ENCODE measurements around the gene SORL1. TPM values are rescaled to one million over a fixed set of nuclear protein-coding genes. Genes with fewer than 3 reads are reported as not detected.

SORL1 gene
- total and polyA plus RNA-seq, 2 of the 13 experiments (the other 11 are each of a cell fraction or from before 2014, with no cell fraction given) = 21.3 to 148 TPM

DNA sequence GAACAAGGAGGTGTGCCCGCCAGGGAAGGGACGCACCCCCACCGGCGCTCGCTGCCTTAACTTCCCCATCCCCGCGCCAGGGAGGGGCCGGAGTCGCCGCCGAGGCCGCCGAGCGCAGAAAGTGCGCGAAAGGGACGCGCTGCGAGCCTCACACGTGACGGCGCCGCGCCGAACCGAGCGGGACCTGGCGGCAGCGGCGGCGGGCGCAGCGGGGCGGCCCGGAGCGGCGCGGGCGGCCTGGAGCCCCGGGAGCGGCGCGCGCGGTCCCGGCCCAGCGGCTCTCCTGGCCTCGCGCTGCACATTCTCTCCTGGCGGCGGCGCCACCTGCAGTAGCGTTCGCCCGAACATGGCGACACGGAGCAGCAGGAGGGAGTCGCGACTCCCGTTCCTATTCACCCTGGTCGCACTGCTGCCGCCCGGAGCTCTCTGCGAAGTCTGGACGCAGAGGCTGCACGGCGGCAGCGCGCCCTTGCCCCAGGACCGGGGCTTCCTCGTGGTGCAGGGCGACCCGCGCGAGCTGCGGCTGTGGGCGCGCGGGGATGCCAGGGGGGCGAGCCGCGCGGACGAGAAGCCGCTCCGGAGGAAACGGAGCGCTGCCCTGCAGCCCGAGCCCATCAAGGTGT, at the start of gene SORL1 (continued):
- TF ChIP-seq IKZF4 (CRISPR knock-in tag; IDR thresholded peaks at IDR 0.05; ENCODE audit: borderline replicate concordance, low read depth, not compliant biosample characterization) (no peak), MYC (CRISPR knock-in tag; IDR thresholded peaks at IDR 0.05; ENCODE audit: borderline replicate concordance) (peak; percentile 81), NCOA5 (CRISPR knock-in tag; IDR thresholded peaks at IDR 0.05) (no peak), ZNF512 (CRISPR knock-in tag; IDR thresholded peaks at IDR 0.05) (no peak), ZNF749 (CRISPR knock-in tag; IDR thresholded peaks at IDR 0.05; ENCODE audit: borderline replicate concordance) (0 out of 2 replicates have a peak, but pooled peaks have one; percentile 21), ZNF766 (CRISPR knock-in tag; IDR thresholded peaks at IDR 0.05; ENCODE audit: borderline replicate concordance) (peak; percentile 70; the same call in 1 of the 2 replicates), YY1 (IDR thresholded peaks at IDR 0.05; ENCODE audit: insufficient read depth, insufficient replicate concordance, low read depth, low read length) (peak; percentile 91), ATRX (CRISPR knock-in tag; IDR thresholded peaks at IDR 0.05; ENCODE audit: borderline replicate concordance) (no peak), ZIK1 (CRISPR knock-in tag; IDR thresholded peaks at IDR 0.05; ENCODE audit: borderline replicate concordance, low read depth) (no peak; the same call in 1 of the 2 replicates), SP1 (IDR thresholded peaks at IDR 0.05) (no peak), SP1 (CRISPR knock-in tag; IDR thresholded peaks at IDR 0.05) (no peak), ZNF256 (CRISPR knock-in tag; conservative IDR thresholded peaks at IDR 0.05) (no peak), MYNN (CRISPR knock-in tag; IDR thresholded peaks at IDR 0.05; ENCODE audit: low read depth) (no peak), HDAC1 (CRISPR knock-in tag; IDR thresholded peaks at IDR 0.05) (peak; percentile 74), ZNF550 (CRISPR knock-in tag; IDR thresholded peaks at IDR 0.05; ENCODE audit: borderline replicate concordance) (no peak), ZNF281 (CRISPR knock-in tag; IDR thresholded peaks at IDR 0.05; ENCODE audit: borderline replicate concordance) (peak; percentile 30; the same call in 1 of the 2 replicates), DNMT3B (CRISPR knock-in tag; conservative IDR thresholded peaks at IDR 0.05) (no peak)
- TF ChIP-seq, protein P1, sequence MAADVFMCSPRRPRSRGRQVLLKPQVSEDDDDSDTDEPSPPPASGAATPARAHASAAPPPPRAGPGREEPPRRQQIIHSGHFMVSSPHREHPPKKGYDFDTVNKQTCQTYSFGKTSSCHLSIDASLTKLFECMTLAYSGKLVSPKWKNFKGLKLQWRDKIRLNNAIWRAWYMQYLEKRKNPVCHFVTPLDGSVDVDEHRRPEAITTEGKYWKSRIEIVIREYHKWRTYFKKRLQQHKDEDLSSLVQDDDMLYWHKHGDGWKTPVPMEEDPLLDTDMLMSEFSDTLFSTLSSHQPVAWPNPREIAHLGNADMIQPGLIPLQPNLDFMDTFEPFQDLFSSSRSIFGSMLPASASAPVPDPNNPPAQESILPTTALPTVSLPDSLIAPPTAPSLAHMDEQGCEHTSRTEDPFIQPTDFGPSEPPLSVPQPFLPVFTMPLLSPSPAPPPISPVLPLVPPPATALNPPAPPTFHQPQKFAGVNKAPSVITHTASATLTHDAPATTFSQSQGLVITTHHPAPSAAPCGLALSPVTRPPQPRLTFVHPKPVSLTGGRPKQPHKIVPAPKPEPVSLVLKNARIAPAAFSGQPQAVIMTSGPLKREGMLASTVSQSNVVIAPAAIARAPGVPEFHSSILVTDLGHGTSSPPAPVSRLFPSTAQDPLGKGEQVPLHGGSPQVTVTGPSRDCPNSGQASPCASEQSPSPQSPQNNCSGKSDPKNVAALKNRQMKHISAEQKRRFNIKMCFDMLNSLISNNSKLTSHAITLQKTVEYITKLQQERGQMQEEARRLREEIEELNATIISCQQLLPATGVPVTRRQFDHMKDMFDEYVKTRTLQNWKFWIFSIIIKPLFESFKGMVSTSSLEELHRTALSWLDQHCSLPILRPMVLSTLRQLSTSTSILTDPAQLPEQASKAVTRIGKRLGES (CRISPR knock-in tag; IDR thresholded peaks at IDR 0.05; ENCODE audit: borderline replicate concordance) = no peak
- TF ChIP-seq, protein P2, sequence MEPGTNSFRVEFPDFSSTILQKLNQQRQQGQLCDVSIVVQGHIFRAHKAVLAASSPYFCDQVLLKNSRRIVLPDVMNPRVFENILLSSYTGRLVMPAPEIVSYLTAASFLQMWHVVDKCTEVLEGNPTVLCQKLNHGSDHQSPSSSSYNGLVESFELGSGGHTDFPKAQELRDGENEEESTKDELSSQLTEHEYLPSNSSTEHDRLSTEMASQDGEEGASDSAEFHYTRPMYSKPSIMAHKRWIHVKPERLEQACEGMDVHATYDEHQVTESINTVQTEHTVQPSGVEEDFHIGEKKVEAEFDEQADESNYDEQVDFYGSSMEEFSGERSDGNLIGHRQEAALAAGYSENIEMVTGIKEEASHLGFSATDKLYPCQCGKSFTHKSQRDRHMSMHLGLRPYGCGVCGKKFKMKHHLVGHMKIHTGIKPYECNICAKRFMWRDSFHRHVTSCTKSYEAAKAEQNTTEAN (CRISPR knock-in tag; conservative IDR thresholded peaks at IDR 0.05) = peak; percentile 42; the same call in 1 of the 2 replicates

All from HepG2 (cell line).